ENCODE results near the gene LRP1.

Gene LRP1

DNA sequence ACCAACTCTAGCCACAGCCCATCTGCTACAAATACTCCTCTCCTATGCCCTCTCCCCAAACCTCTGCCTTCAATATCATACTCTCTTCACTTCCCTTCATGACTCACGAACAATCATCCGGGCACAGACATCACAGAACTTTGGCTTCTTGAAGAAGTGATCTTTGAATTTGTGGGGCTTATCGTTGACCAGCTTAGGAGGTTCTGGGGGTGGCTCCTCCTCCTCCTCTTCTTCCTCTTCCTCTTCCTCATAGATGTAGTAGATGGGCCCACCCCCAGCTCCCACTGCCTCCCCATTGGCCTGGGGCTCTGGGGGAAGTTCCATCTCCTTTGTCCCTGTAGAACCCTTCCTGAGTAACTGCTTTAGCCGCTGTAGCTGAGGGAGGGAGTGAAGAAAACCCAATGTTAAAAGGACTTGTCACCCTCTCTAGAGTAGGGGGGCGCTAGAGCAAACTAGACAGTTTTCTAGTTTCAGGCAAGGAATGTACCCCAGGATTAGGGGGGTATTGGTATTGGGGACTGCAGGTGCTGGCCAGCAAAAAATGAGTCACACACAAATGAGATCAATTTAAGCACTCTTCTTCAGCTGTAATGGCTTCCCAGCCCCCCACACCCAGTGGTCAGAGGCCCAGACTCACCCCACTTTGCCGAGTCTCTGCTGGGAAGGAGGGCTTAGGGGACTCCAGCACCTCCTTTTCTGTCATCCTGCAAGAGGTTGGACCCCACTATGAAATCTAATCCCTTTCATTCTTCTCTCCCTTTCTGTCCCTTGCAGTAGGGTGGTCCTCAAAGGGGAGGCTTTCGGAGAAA, 120.9 kb downstream of the LRP1 start:
- DNase-seq (ENCODE audit: low read depth, low spot score) = no peak

DNA sequence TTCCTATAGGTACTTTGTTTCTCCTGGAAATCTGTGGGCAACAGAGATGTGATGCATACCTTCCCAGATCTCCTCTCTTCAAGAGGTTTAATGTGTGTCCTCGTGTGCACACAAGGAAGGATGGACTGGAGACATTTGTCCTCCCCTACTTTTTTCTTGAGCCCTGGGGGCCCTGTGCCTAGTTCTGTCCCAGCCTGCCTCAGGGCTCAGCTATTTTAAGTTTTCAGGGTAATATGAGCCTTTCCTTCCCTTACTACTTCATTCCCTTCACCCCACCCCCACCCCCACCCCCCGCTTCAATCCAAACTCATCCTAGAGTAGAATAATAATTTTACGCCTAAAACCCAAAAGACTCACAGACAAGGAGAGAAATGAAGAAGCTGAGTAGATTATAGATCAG, 122.3 kb downstream of the LRP1 start:
- DNase-seq (ENCODE audit: low read depth, low spot score) = no peak

DNA sequence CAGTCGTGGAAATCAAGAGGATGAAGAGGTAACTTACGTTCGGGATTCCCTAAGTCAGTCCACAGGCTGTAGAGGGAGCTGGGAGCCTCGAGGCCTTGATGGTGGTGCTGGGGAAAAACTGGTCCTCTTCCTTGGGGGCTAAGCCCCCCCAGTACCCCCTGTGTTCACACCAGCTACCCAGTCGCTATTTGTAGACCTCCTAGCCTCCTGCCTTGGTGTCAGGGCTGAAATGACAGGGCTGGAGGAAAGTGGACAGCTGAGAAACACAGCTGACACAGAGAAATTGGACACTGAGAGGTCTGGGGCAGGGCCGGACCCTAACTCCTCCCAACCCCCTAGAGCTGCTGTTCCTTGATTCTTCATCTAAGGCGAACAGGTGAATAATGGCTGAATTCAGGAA, 122.7 kb downstream of the LRP1 start, which contains the start of gene STAC3:
STAC3 (minus strand) TSS at position 232 of the 400 bp plus-strand sequence. CDS start 1,551 bp downstream, outside the sequence.
- no peak for DNase-seq (ENCODE audit: low read depth, low spot score)

DNA sequence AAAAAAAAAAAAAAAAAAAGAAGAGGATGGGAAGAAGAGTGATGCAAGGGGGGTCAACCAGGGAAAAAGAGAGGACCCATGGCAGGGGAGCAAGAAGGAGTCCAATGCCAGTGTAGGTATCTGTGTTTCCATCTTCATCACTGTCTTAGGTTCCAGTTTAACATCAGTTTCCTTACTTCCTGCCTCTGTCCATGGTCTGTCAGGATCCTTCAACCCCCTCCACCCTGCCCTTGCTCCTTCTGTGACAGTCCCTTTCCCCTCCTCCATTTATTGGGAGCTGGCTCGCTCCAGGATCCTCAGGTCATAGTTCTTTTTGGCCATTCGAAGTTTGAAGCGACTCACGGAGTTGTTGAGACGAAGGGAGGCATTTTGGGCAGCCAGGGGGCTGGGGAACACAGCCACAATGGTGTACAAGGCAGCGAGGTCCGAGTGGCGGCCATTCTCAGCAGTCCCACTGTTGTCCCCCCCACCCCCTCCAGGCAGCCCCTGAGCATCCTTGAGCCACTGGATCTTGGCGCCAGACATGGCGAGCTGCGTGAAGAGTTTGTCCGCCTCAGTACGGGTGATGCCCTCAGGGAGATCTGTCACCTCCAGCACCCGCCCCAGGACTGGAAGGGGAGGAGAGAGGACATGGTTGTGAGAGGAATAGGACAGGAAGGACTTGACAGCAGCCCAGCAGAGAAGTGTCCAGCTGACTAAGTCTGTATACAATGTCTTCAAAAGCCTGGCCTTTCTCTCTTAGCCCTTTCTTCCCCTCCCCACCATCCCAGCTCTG, 126.4 kb downstream of the LRP1 start:
- no peak for DNase-seq (ENCODE audit: low read depth, low spot score)

DNA sequence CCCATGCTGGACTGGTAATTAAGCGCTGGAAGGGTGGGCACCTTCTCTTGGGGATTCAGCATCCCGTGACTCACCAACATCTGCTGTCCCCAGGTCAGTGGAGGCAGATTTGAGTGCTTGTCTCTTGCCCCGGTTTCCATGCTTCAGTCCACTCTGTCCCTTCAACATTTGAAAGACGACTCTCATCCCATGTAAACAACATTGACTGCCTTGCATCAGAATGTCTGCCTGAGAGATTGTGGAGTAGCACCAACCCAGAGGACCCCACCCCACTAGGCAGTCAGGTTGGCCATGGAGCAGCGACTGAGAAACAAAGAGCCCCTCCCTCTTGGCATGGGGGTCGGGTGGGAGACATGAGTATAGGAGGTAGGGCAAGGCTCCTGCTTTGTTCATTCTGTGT, 127.6 kb downstream of the LRP1 start:
- DNase-seq (ENCODE audit: low read depth, low spot score) = no peak

DNA sequence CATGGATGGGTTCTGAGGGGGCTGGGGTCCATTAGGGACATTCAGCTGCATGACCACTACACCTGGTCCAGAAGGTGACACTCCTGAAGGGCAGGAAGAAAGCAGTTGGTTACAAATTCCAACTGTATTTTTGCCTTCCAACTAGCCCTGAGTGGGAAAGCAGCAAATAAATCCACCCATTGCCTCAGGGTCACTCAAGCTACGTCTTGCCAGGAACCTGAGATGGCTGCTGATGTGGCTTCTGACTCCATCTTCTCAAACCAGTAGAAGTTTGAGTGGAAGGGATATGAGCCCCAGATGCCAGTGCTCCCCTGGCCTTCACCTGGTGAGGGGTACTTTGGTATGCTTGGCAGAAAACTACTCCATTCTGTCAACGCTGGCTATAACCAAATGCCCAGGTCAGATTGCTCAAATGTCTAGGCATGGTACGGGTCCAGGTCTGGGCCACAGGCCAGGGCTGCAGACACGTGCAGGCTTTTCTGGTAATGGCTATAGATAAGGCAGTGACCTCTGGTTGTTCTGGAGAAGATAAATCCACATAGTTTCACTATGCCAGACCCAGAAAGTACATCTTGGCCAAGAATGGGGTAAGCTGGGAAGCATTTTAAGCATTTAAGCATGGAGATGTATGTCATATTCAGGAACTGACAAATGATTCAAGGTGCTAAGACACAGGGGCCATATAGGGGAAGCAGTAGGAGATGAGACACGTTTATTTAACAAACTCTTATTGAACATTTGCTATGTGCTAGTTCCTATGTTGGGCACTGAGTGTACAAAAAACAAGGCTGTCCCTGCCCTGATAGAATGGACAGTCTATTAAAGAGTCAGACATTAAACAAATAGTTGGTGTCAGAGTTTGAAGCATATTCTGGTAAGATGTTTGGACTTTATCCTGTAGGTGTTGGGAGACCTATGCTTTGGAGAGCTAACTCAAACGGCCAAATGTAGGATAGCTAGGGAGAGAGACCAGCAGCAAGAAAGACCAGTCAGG, 131.0 kb downstream of the LRP1 start:
- DNase-seq (ENCODE audit: low read depth, low spot score) = no peak

DNA sequence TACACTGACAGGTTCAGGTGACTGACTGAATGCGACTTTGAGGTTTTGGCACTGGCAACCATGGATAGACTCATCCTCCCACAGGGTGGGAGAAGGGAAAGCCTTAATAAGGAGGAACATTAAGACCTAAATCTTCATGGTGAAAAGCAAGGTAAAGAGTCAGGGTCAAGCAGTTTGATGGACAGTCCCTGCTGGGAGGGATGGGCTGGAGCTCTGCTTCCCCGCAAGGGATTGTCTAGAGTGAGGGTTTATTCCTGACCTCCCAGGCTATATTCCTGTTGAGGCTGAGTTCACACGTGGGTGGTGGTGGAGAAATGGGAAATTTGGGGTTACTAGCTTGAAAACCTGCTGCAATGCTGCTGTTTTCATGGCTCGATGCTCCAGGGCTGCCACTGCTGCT, 132.1 kb downstream of the LRP1 start:
- DNase-seq (ENCODE audit: low read depth, low spot score) = no peak

DNA sequence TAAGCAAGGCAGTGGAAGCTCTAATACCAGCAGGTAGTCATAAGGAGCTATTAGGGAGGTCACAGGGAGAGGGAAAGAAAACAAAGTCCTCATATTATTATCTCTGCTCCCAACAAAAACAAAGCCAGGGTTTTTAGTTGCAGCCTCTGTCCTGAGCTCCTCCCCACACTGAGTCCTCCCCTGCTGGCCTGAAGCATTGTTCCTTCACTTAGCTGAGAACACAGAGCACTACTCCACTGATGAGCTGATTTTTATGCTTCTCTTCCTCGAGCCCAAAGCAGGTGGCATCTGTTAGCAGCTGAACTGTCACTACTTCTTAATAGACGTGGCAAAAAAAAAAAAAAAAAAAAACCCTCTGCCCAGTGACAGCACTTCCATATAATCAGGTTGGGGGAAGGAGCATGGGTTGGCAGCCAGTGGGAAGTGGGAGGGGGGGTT, 133.2 kb downstream of the LRP1 start:
- DNase-seq (ENCODE audit: low read depth, low spot score) = peak; percentile 11

DNA sequence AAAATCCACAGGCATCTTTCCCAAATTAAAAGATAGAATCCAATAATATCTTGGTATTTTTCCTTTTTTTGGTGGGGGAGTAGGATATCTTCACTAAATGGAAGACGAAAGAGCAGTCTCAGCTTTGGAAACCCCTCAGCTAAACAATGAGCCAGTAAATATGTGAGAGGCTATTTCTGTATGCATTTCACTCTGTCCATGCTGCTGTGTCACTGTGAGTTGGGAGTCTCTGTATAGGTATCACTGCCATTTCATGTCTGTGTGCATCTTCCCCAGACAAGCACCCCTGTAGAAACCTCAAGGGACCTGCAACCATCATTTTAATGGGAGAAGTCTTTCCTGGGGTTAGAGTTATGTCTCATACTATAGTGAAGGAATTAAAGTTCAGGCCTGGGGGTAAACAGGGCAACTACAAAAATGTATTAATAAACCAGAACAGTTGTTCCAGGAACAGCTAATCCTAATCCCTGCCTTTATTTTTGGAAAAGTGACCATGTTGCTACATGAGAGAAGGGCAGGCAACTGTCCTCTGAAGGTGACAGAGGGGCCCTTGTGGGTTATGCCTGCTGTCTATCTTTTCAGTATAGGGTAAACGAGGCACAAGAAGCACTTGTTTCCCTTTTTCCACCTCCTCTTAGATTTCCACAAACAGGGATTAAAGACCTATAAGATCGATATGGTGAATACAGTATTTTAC, 134.0 kb downstream of the LRP1 start:
- no peak for DNase-seq (ENCODE audit: low read depth, low spot score)

Measured in ELF-1 (cell line).